Sigmoid colon (tissue), 7 donors: Measurements from ENCODE around the gene CSTF3. TPM values are rescaled to one million over a fixed set of nuclear protein-coding genes. Genes with fewer than 3 reads are reported as not detected.
A peak's percentile ranks its signal among the peaks of the same experiment; 100 is the strongest.

ENCODE experiments used
- DNase-seq: peaks from one replicate; pipeline ENCODE4 v3.0.0-alpha.2; 2019
- H3K27ac ChIP-seq, 4 donors: fragments of 200-600 bp; sonication (generic); one replicate each; pipeline ENCODE4 v1.5.1; 2016 to 2019; ENCODE audit warnings: mild to moderate bottlenecking in 1 of 4
- H3K27me3 ChIP-seq, 3 donors: fragments of 200-600 bp; sonication (generic); one replicate each; pipeline ENCODE4 v1.5.1; 2019; ENCODE audit warnings: mild to moderate bottlenecking in 1 of 3
- H3K36me3 ChIP-seq, 4 donors: fragments of 200-600 bp; sonication (generic); one replicate each; pipeline ENCODE4 v1.5.1; 2016 to 2019
- H3K4me1 ChIP-seq, 4 donors: fragments of 200-600 bp; sonication (generic); one replicate each; pipeline ENCODE4 v1.5.1; 2017 to 2019
- H3K4me3 ChIP-seq, 4 donors: fragments of 200-600 bp; sonication (generic); one replicate each; pipeline ENCODE4 v1.5.1; 2017 to 2019; ENCODE audit warnings: mild to moderate bottlenecking in 2 of 4, moderate library complexity in 1 of 4
- H3K9me3 ChIP-seq, 4 donors: fragments of 200-600 bp in 3 of 4; sonication (generic) in 3 of 4; one replicate each; pipeline versions ENCODE4 v1.5.1 to v1.6.1; 2013 to 2019
- CTCF ChIP-seq, 4 experiments: fragments of 450-650 bp in 3 of 4; fragments of 200-600 bp in 1 of 4; IDR thresholded peaks; one replicate each; pipeline ENCODE4 v1.5.1; 2016 to 2019; ENCODE audit warnings: antibody characterized with exemption in 4 of 4, mild to moderate bottlenecking in 3 of 4, moderate library complexity in 2 of 4
- EP300 ChIP-seq, 4 donors: sonication (generic); formaldehyde crosslinking; IDR thresholded peaks; one replicate each; pipeline ENCODE4 v1.6.1; 2017; ENCODE audit warnings: antibody characterized with exemption in 4 of 4
- POLR2A ChIP-seq, 2 donors: fragments of 450-650 bp; IDR thresholded peaks; one replicate each; pipeline ENCODE4 v1.6.1; 2016; ENCODE audit warnings: antibody characterized with exemption in 2 of 2, mild to moderate bottlenecking in 2 of 2, moderate library complexity in 2 of 2
- POLR2AphosphoS5 ChIP-seq, 4 donors: sonication (generic); formaldehyde crosslinking; IDR thresholded peaks; one replicate each; pipeline ENCODE4 v1.6.1; 2017; ENCODE audit warnings: antibody characterized with exemption in 4 of 4
- WGBS, 2 donors: extraction: QIAGEN DNeasy Blood & Tissue Kit; methylation state at CpG; one replicate each; pipeline ENCODE4 v1.1.7; 2013; 5-methylcytosine and 5-hydroxymethylcytosine counted together
- intact Hi-C: fragments of 100-400 bp; cut with DNase I; formaldehyde crosslinking; loops from one replicate; pipeline ENCODE4 v1.15.1; 2023
- polyA plus RNA-seq, 3 donors: library from polyadenylated mRNA; stranded (reverse); fragments of 200-250 nt; gene quantifications; one replicate each; pipeline ENCODE4 v1.2.3, GENCODE V29; 2013
- total RNA-seq, 4 donors: library from RNA; depleted of rRNA; stranded (reverse); fragments of >200 nt; gene quantifications; one replicate each; pipeline ENCODE4 v1.1.0, GENCODE V29; 2016
- donor health status: healthy with polysubstance abuse.
- donor health status: Bipolar disorder and iron deficiency.
- donor health status: healthy.

CSTF3 gene
- total and polyA plus RNA-seq, 7 donors, result 9.9 to 20.8 (median 11.6) TPM

GRCh38 chr11:33045551-33046255 lies 115.6 kb downstream of the CSTF3 start:
- intact Hi-C loops, result no loop called here
- 73 to 89% methylated on average over 8 of the region's 8 CpGs for WGBS, 2 donors
- H3K27me3 ChIP-seq, result no peaks in the 10 kb centered on the region

GRCh38 chr11:33044285-33044756 lies 117.0 kb downstream of the CSTF3 start:
- no peaks in the 10 kb centered on the region for H3K27me3 ChIP-seq
- intact Hi-C loops, result no loop called here
- no peak overlapping the region for H3K4me3 ChIP-seq
- DNase-seq, result no peak
- peaks cover 0 to 39% (median 8%) of the 10 kb centered on the region in 4 donors for H3K36me3 ChIP-seq
- TF ChIP-seq POLR2A (IDR thresholded peaks at IDR 0.05), result no peak
- TF ChIP-seq EP300 (IDR thresholded peaks at IDR 0.05), result no peak
- no peak for TF ChIP-seq POLR2AphosphoS5 (IDR thresholded peaks at IDR 0.05)
- no peak for TF ChIP-seq CTCF (IDR thresholded peaks at IDR 0.05)
- H3K9me3 ChIP-seq, result no peaks in the 10 kb centered on the region
- peaks cover 0 to 34% (median 19%) of the 10 kb centered on the region in 4 donors for H3K4me1 ChIP-seq
- H3K27ac ChIP-seq, result no peak overlapping the region
- 96% methylated on average over 4 of the region's 4 CpGs for WGBS, 2 donors

More at GRCh38 chr11:33045551-33046255, 115.6 kb downstream of the CSTF3 start:
- Histone ChIP-seq H3K27ac (no peak overlapping the region), H3K4me1 (peaks cover 0 to 27% (median 14%) of the 10 kb centered on the region in 4 donors), H3K9me3 (no peaks in the 10 kb centered on the region), H3K4me3 (no peak overlapping the region), H3K36me3 (peaks cover 0 to 39% (median 8%) of the 10 kb centered on the region in 4 donors)
- TF ChIP-seq POLR2AphosphoS5 (IDR thresholded peaks at IDR 0.05) (no peak), POLR2A (IDR thresholded peaks at IDR 0.05) (no peak), CTCF (IDR thresholded peaks at IDR 0.05) (no peak), EP300 (IDR thresholded peaks at IDR 0.05) (no peak)
- DNase-seq, result no peak

- no peak overlapping the region for H3K27ac ChIP-seq
- H3K4me3 ChIP-seq, result no peak overlapping the region
- TF ChIP-seq POLR2AphosphoS5 (IDR thresholded peaks at IDR 0.05) (no peak), EP300 (IDR thresholded peaks at IDR 0.05) (no peak), CTCF (IDR thresholded peaks at IDR 0.05) (no peak), POLR2A (IDR thresholded peaks at IDR 0.05) (no peak)
- 75 to 86% methylated on average over 2 of the region's 2 CpGs for WGBS, 2 donors
- no peaks in the 10 kb centered on the region for H3K27me3 ChIP-seq
- no peaks in the 10 kb centered on the region for H3K9me3 ChIP-seq
- no peak for DNase-seq
- peaks cover 0 to 34% (median 21%) of the 10 kb centered on the region in 4 donors for H3K4me1 ChIP-seq
- H3K36me3 ChIP-seq, result peaks cover 0 to 39% (median 8%) of the 10 kb centered on the region in 4 donors
- intact Hi-C loops, result no loop called here
Measured at GRCh38 chr11:33043221-33043830, 118.0 kb downstream of the CSTF3 start.

- Histone ChIP-seq H3K27me3 (no peaks in the 10 kb centered on the region), H3K4me3 (peak overlapping the region in 3 of 4 donors; percentile 74 to 98 (median 84)), H3K27ac (peak overlapping the region; percentile 97 to 100 (median 98)), H3K9me3 (no peaks in the 10 kb centered on the region), H3K36me3 (peaks cover 0 to 23% (median 6%) of the 10 kb centered on the region in 4 donors), H3K4me1 (peaks cover 0 to 28% (median 21%) of the 10 kb centered on the region in 4 donors)
- 64 to 67% methylated on average over 5 of the region's 5 CpGs for WGBS, 2 donors
- intact Hi-C loops, result no loop called here
- no peak for DNase-seq
- no peak for TF ChIP-seq EP300 (IDR thresholded peaks at IDR 0.05)
- TF ChIP-seq POLR2AphosphoS5 (IDR thresholded peaks at IDR 0.05), result no peak
- TF ChIP-seq POLR2A (IDR thresholded peaks at IDR 0.05), result no peak
- no peak for TF ChIP-seq CTCF (IDR thresholded peaks at IDR 0.05)
Measured at GRCh38 chr11:33040862-33041453, 120.3 kb downstream of the CSTF3 start.
